ENCODE measurements around the gene PRH2. TPM values are rescaled to one million over a fixed set of nuclear protein-coding genes. Genes with fewer than 3 reads are reported as not detected.

PRH2 gene
- total RNA-seq, 1 donor from 2014 or later = not detected

DNA sequence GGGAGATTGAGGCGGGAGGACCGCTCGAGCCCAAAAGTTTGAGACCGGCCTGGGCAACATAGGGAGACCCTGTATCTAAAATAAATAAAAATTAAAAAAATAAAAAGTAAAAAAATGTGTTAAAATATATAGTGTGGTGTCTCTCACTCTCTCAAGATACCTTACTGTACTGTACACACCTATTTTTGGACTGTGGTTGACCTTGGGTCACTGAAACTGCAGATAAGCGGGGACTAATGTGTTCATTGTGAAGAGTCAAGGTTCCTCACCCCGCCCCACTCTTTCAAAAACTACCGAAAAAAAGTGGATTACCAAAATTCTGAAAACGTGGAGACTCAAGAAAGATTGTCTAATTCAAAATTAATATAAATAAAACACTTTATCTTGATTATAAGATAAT lies 18.7 kb upstream of the PRH2 start:
- no peak overlapping the region for H3K9ac ChIP-seq (ENCODE audit: low read depth in 1 of 3, low read length in 3 of 3)
- H3K27ac ChIP-seq (ENCODE audit: low read depth, low read length) = no peak overlapping the region
- H3K27me3 ChIP-seq (ENCODE audit: control insufficient read depth in 3 of 3, insufficient read depth in 3 of 3, low read length in 3 of 3) = no peaks in the 10 kb centered on the region
- H3K4me3 ChIP-seq (ENCODE audit: low read length in 3 of 3) = no peak overlapping the region
- H3K9me3 ChIP-seq (ENCODE audit: control insufficient read depth in 3 of 3, low read length in 3 of 3) = peaks cover 0 to 2% (median 0%) of the 10 kb centered on the region in 3 donors
- H3K4me1 ChIP-seq (ENCODE audit: control insufficient read depth in 3 of 3, insufficient read depth in 3 of 3, low read length in 3 of 3) = no peaks in the 10 kb centered on the region
- no peaks in the 10 kb centered on the region for H3K36me3 ChIP-seq (ENCODE audit: control insufficient read depth in 3 of 3, insufficient read depth in 3 of 3, low read length in 3 of 3)

DNA sequence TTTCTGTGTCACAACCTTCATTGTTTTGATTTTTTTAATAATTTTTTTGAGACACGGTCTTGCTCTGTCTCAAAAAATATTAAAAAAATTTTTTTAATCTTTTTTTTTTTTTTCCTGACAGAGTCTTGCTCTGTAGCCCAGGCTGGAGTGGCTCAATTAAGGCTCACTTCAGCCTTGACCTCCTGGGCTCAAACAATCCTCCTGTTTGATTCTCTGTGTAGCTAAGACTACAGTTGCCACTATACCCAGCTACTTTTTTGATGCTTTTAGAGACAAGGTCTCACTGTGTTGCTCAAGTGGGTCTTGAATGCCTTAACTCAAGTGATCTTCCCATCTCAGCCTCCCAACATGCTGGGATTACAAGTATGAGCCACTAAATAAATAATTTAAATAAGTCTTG lies 9.2 kb upstream of the PRH2 start:
- H3K4me3 ChIP-seq (ENCODE audit: low read length in 3 of 3) = no peak overlapping the region
- no peaks in the 10 kb centered on the region for H3K36me3 ChIP-seq (ENCODE audit: control insufficient read depth in 3 of 3, insufficient read depth in 3 of 3, low read length in 3 of 3)
- no peaks in the 10 kb centered on the region for H3K9me3 ChIP-seq (ENCODE audit: control insufficient read depth in 3 of 3, low read length in 3 of 3)
- H3K9ac ChIP-seq (ENCODE audit: low read depth in 1 of 3, low read length in 3 of 3) = no peak overlapping the region
- H3K27me3 ChIP-seq (ENCODE audit: control insufficient read depth in 3 of 3, insufficient read depth in 3 of 3, low read length in 3 of 3) = no peaks in the 10 kb centered on the region
- no peak overlapping the region for H3K27ac ChIP-seq (ENCODE audit: low read depth, low read length)
- no peaks in the 10 kb centered on the region for H3K4me1 ChIP-seq (ENCODE audit: control insufficient read depth in 3 of 3, insufficient read depth in 3 of 3, low read length in 3 of 3)

DNA sequence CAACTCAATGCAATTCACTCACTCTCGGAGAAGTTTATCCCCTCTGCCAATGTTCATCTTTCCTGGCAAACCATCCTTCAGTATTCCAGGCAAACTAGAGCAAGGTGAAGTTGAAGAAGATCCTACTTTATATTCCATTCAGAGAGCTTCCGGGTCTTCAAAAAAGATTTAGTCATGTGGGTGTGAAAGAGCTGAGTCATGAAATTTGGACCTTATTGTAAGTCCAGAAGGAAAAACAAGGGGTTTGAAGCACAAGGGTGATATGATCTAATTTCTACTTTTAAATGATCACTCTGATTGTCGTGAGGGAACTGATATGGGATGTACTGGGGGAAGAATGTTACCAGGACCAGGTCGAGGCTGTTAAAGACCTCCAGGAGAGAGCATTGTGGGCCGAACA lies 2.8 kb upstream of the PRH2 start:
- Histone ChIP-seq H3K4me3 (ENCODE audit: low read length in 3 of 3) (no peak overlapping the region), H3K27me3 (ENCODE audit: control insufficient read depth in 3 of 3, insufficient read depth in 3 of 3, low read length in 3 of 3) (no peaks in the 10 kb centered on the region), H3K9me3 (ENCODE audit: control insufficient read depth in 3 of 3, low read length in 3 of 3) (no peaks in the 10 kb centered on the region), H3K9ac (ENCODE audit: low read depth in 1 of 3, low read length in 3 of 3) (no peak overlapping the region), H3K36me3 (ENCODE audit: control insufficient read depth in 3 of 3, insufficient read depth in 3 of 3, low read length in 3 of 3) (no peaks in the 10 kb centered on the region), H3K27ac (ENCODE audit: low read depth, low read length) (no peak overlapping the region), H3K4me1 (ENCODE audit: control insufficient read depth in 3 of 3, insufficient read depth in 3 of 3, low read length in 3 of 3) (no peaks in the 10 kb centered on the region)

DNA sequence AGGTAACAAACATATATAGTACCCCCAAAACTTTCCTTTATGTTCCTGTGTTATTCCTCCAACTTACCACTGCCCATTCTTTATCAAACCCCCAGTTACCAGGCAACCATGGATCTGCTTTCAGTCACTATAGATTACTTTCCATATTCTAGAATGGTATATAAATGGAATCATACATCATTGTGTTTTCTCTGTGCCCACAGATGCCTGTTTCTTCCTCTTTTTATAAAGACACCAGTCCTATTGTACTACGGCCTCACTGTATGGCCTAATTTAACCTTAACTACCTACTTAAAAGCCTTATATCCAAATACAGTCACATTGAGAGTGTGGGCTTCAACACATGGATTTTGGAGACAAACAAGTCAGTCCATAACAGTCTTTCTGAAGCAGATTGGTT lies 7.5 kb downstream of the PRH2 start:
- H3K4me3 ChIP-seq (ENCODE audit: low read length in 3 of 3) = no peak overlapping the region
- no peaks in the 10 kb centered on the region for H3K9me3 ChIP-seq (ENCODE audit: control insufficient read depth in 3 of 3, low read length in 3 of 3)
- H3K9ac ChIP-seq (ENCODE audit: low read depth in 1 of 3, low read length in 3 of 3) = no peak overlapping the region
- no peaks in the 10 kb centered on the region for H3K27me3 ChIP-seq (ENCODE audit: control insufficient read depth in 3 of 3, insufficient read depth in 3 of 3, low read length in 3 of 3)
- H3K36me3 ChIP-seq (ENCODE audit: control insufficient read depth in 3 of 3, insufficient read depth in 3 of 3, low read length in 3 of 3) = no peaks in the 10 kb centered on the region
- H3K27ac ChIP-seq (ENCODE audit: low read depth, low read length) = no peak overlapping the region
- no peaks in the 10 kb centered on the region for H3K4me1 ChIP-seq (ENCODE audit: control insufficient read depth in 3 of 3, insufficient read depth in 3 of 3, low read length in 3 of 3)

DNA sequence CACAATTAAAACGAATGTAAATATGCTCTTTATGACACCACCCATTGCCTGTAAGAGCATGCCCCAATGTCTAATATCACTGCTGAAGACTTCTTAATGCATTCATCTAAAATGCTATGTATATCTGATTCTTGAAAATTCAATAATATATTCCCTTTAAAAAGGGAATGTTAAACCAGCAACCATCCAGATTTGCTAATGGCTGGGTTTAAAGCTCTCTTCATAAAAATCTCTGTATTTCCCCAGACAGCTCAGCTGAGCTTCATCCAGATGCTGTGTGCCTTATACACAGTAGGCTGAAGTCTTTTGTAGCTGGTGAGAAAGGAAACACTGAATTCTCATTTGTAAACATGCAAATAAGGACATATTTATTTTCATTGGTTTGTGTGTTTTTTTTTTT lies 10.1 kb downstream of the PRH2 start, which contains the start of gene TAS2R14:
TAS2R14 (minus strand) TSS at position 101 of the 400 bp plus-strand sequence; CDS start at position 45, 56 bp downstream.
- Histone ChIP-seq H3K27ac (ENCODE audit: low read depth, low read length) (no peak within 1 kb of the TSS), H3K9ac (ENCODE audit: low read depth in 1 of 3, low read length in 3 of 3) (no peak within 1 kb of the TSS), H3K4me1 (ENCODE audit: control insufficient read depth in 3 of 3, insufficient read depth in 3 of 3, low read length in 3 of 3) (no peaks in the 10 kb centered on the region), H3K36me3 (ENCODE audit: control insufficient read depth in 3 of 3, insufficient read depth in 3 of 3, low read length in 3 of 3) (no peaks in the 10 kb centered on the region), H3K27me3 (ENCODE audit: control insufficient read depth in 3 of 3, insufficient read depth in 3 of 3, low read length in 3 of 3) (no peaks in the 10 kb centered on the region), H3K4me3 (ENCODE audit: low read length in 3 of 3) (no peak within 1 kb of the TSS), H3K9me3 (ENCODE audit: control insufficient read depth in 3 of 3, low read length in 3 of 3) (no peaks in the 10 kb centered on the region)

DNA sequence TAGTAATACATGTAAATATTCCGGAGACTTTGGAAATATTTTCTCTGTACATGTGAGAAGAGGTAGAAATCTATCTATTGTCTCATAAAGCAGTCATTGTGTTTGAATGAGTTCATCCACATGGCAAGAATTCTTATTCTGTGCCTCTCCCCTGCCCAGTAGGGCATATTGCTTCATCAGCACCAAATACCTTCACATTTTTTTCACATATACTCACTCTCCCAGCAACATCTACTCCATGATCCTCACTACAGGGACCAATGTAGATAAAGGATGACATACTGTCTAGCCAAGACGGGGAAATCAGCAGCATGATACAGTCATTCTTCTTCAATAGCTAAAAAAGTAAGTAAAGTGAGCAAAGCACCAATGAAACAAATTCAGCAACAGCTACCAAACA lies 11.4 kb downstream of the PRH2 start:
- Histone ChIP-seq H3K36me3 (ENCODE audit: control insufficient read depth in 3 of 3, insufficient read depth in 3 of 3, low read length in 3 of 3) (no peaks in the 10 kb centered on the region), H3K27me3 (ENCODE audit: control insufficient read depth in 3 of 3, insufficient read depth in 3 of 3, low read length in 3 of 3) (no peaks in the 10 kb centered on the region), H3K9ac (ENCODE audit: low read depth in 1 of 3, low read length in 3 of 3) (no peak overlapping the region)

DNA sequence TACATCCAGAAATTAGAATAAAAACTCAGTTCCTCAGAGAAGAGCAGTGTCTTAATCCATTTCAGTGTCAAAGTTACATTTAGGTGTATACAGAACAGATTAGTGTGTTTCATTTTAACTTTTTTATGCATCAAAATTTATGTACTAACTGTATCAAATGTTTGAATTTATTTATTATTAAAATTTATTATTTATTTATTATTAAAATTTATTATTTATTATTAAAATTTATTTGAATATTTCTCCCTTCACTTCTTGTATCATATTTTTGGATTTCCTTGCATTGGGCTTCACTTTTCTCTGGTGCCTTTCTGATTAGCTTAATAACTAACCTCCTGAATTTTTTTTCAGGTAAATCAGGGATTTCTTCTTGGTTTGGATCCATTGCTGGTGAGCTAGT lies 12.3 kb downstream of the PRH2 start:
- H3K36me3 ChIP-seq (ENCODE audit: control insufficient read depth in 3 of 3, insufficient read depth in 3 of 3, low read length in 3 of 3) = no peaks in the 10 kb centered on the region
- H3K4me1 ChIP-seq (ENCODE audit: control insufficient read depth in 3 of 3, insufficient read depth in 3 of 3, low read length in 3 of 3) = no peaks in the 10 kb centered on the region
- H3K9me3 ChIP-seq (ENCODE audit: control insufficient read depth in 3 of 3, low read length in 3 of 3) = no peaks in the 10 kb centered on the region
- H3K27ac ChIP-seq (ENCODE audit: low read depth, low read length) = no peak overlapping the region
- H3K4me3 ChIP-seq (ENCODE audit: low read length in 3 of 3) = no peak overlapping the region
- H3K9ac ChIP-seq (ENCODE audit: low read depth in 1 of 3, low read length in 3 of 3) = no peak overlapping the region
- no peaks in the 10 kb centered on the region for H3K27me3 ChIP-seq (ENCODE audit: control insufficient read depth in 3 of 3, insufficient read depth in 3 of 3, low read length in 3 of 3)

More for the DNA sequence above, 11.4 kb downstream of the PRH2 start:
- H3K4me3 ChIP-seq (ENCODE audit: low read length in 3 of 3) = no peak overlapping the region
- no peaks in the 10 kb centered on the region for H3K4me1 ChIP-seq (ENCODE audit: control insufficient read depth in 3 of 3, insufficient read depth in 3 of 3, low read length in 3 of 3)
- no peak overlapping the region for H3K27ac ChIP-seq (ENCODE audit: low read depth, low read length)
- H3K9me3 ChIP-seq (ENCODE audit: control insufficient read depth in 3 of 3, low read length in 3 of 3) = no peaks in the 10 kb centered on the region

DNA sequence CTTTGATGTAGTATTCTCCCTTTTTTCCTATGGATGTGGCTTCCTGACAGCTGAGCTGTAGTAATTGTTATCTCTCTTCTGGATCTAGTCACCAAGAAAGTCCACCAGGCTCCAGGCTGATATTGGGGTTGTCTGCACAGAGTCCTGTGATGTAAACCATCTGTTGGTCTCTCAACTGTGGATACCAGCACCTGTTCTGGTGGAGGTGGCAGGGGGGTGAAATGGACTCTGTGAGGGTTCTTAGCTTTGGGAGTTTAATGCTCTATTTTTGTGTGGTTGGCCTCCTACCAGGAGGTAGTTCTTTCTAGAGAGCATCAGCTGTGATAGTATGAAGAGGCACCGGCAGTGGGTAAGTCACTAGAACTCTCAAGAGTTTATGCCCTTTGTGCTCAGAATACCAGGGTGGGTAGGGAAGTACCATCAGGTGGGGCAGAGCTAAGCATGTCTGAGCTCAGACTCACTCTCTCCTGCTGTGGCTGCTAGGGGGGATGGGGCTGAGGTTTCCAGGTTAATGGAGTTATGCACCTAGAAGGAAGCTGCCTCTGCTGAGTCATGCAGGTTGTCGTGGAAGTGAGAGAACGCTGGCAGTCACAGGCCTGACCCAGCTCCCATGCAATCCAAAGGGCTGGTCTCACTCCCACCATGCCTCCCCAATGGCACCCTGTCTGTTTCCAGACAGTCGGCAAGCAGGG lies 13.0 kb downstream of the PRH2 start:
- no peaks in the 10 kb centered on the region for H3K9me3 ChIP-seq (ENCODE audit: control insufficient read depth in 3 of 3, low read length in 3 of 3)
- H3K27ac ChIP-seq (ENCODE audit: low read depth, low read length) = no peak overlapping the region
- no peak overlapping the region for H3K9ac ChIP-seq (ENCODE audit: low read depth in 1 of 3, low read length in 3 of 3)
- no peaks in the 10 kb centered on the region for H3K36me3 ChIP-seq (ENCODE audit: control insufficient read depth in 3 of 3, insufficient read depth in 3 of 3, low read length in 3 of 3)
- no peak overlapping the region for H3K4me3 ChIP-seq (ENCODE audit: low read length in 3 of 3)
- no peaks in the 10 kb centered on the region for H3K4me1 ChIP-seq (ENCODE audit: control insufficient read depth in 3 of 3, insufficient read depth in 3 of 3, low read length in 3 of 3)
- H3K27me3 ChIP-seq (ENCODE audit: control insufficient read depth in 3 of 3, insufficient read depth in 3 of 3, low read length in 3 of 3) = no peaks in the 10 kb centered on the region

DNA sequence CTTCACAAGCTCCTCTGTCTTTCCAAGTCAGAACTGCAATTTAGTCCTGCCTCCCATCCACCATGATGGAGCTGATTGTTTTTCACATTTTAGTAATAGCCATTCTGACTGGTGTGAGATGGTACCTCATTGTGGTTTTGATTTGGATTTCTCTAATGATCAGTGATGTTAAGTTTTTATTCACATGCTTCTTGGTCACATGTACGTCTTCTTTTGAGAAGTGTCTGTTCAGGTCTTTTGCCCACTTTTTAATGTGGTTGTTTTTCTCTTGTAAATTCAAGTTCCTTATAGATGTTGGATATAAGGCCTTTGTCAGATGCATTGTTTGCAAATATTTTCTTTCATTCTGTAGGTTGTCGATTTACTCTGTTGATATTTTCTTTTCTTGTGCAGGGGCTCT lies 14.1 kb downstream of the PRH2 start:
- H3K36me3 ChIP-seq (ENCODE audit: control insufficient read depth in 3 of 3, insufficient read depth in 3 of 3, low read length in 3 of 3) = no peaks in the 10 kb centered on the region
- no peaks in the 10 kb centered on the region for H3K27me3 ChIP-seq (ENCODE audit: control insufficient read depth in 3 of 3, insufficient read depth in 3 of 3, low read length in 3 of 3)
- H3K27ac ChIP-seq (ENCODE audit: low read depth, low read length) = no peak overlapping the region
- H3K4me3 ChIP-seq (ENCODE audit: low read length in 3 of 3) = no peak overlapping the region
- H3K9ac ChIP-seq (ENCODE audit: low read depth in 1 of 3, low read length in 3 of 3) = no peak overlapping the region
- H3K4me1 ChIP-seq (ENCODE audit: control insufficient read depth in 3 of 3, insufficient read depth in 3 of 3, low read length in 3 of 3) = no peaks in the 10 kb centered on the region
- no peaks in the 10 kb centered on the region for H3K9me3 ChIP-seq (ENCODE audit: control insufficient read depth in 3 of 3, low read length in 3 of 3)

DNA sequence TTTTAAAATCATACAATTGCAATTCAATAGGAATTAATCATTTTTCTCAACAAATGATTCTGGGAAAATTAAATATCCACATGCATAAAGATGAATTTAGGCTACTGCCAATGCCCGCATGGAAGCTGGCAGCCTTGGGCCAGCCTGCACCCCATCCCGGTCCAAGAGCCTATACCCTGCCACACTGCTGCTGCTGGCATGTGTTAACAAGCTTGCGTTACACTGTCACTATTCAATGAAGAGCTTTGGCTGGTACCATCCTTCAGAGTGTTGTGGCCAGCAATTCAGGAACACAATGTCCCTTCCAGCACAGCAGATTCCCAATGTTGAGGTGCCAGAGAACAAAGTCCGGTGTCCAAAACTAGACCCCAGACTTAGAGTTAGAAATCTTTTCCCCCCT lies 23.6 kb downstream of the PRH2 start:
- H3K27me3 ChIP-seq (ENCODE audit: control insufficient read depth in 3 of 3, insufficient read depth in 3 of 3, low read length in 3 of 3) = no peaks in the 10 kb centered on the region
- H3K9ac ChIP-seq (ENCODE audit: low read depth in 1 of 3, low read length in 3 of 3) = no peak overlapping the region
- H3K27ac ChIP-seq (ENCODE audit: low read depth, low read length) = no peak overlapping the region

More for the DNA sequence above, 23.6 kb downstream of the PRH2 start:
- H3K4me1 ChIP-seq (ENCODE audit: control insufficient read depth in 3 of 3, insufficient read depth in 3 of 3, low read length in 3 of 3) = peaks cover 0 to 4% (median 0%) of the 10 kb centered on the region in 3 donors
- H3K36me3 ChIP-seq (ENCODE audit: control insufficient read depth in 3 of 3, insufficient read depth in 3 of 3, low read length in 3 of 3) = peaks cover 0 to 4% (median 0%) of the 10 kb centered on the region in 3 donors
- H3K4me3 ChIP-seq (ENCODE audit: low read length in 3 of 3) = no peak overlapping the region
- no peaks in the 10 kb centered on the region for H3K9me3 ChIP-seq (ENCODE audit: control insufficient read depth in 3 of 3, low read length in 3 of 3)

Measured in skeletal muscle tissue (tissue), 4 donors.